ENCODE data around the gene GJD2. TPM values are rescaled to one million over a fixed set of nuclear protein-coding genes. Genes with fewer than 3 reads are reported as not detected.

GJD2 gene
- total RNA-seq, 1 donor from 2014 or later = not detected

DNA sequence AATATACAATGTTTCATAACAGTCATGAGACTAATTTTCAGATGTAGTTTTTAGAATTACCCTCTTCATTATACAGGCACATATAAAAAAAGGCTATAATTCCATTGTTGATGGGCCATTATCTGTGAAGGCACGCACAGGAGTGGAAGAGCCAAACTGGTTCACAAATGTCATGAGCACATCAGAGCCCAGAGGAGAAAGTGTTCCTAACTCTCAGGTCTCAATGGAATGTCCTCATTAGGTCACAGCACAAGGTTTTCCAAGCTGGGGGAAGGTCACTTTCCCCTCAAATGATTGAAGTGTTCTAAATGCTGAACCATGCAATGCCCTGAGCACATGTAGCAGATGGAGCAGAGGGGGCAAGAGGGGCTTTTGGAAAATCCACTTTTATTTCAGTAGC lies 41.2 kb downstream of the GJD2 start:
- ATAC-seq (no peak), DNase-seq (no peak)
- H3K9me3 ChIP-seq = no peaks in the 10 kb centered on the region
- intact Hi-C loops (cut with DNase I) = no loop called here
- TF ChIP-seq CTCF (IDR thresholded peaks at IDR 0.05) = no peak
- H3K36me3 ChIP-seq = no peaks in the 10 kb centered on the region
- no peak overlapping the region for H3K27ac ChIP-seq
- H3K27me3 ChIP-seq (ENCODE audit: low read depth) = no peaks in the 10 kb centered on the region
- H3K4me3 ChIP-seq = no peak overlapping the region
- H3K4me1 ChIP-seq = no peaks in the 10 kb centered on the region

DNA sequence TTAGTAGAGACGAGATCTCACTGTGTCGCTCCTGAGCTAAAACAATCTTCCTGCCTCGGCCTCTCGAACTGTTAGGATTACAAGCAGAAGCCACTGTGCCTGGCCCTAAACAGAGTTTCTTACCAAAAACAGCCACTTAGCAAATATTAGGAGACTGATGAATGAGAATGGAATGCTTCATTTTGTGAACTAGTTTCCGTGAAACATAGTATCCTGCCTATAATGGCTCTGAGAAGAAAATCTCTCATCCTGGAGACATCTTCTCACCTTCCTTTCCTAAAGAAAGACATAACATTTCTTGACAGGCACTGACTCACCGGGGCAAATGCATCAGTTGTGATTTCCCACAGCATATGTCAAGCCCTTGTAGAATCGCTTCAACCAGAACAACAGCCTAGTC lies 44.9 kb downstream of the GJD2 start:
- H3K36me3 ChIP-seq = no peaks in the 10 kb centered on the region
- no peaks in the 10 kb centered on the region for H3K4me1 ChIP-seq
- H3K27ac ChIP-seq = no peak overlapping the region
- intact Hi-C loops (cut with DNase I) = no loop called here
- H3K9me3 ChIP-seq = no peaks in the 10 kb centered on the region
- TF ChIP-seq CTCF (IDR thresholded peaks at IDR 0.05) = no peak
- no peaks in the 10 kb centered on the region for H3K27me3 ChIP-seq (ENCODE audit: low read depth)
- no peak overlapping the region for H3K4me3 ChIP-seq
- DNase-seq (no peak), ATAC-seq (no peak)

GRCh38 chr15:34708422-34708821 lies 46.4 kb downstream of the GJD2 start:
- no peaks in the 10 kb centered on the region for H3K9me3 ChIP-seq
- DNase-seq (no peak), ATAC-seq (no peak)
- no peaks in the 10 kb centered on the region for H3K4me1 ChIP-seq
- intact Hi-C loops (cut with DNase I) = no loop called here
- peak; percentile 59 for TF ChIP-seq CTCF (IDR thresholded peaks at IDR 0.05)
- no peaks in the 10 kb centered on the region for H3K27me3 ChIP-seq (ENCODE audit: low read depth)
- H3K36me3 ChIP-seq = no peaks in the 10 kb centered on the region
- H3K4me3 ChIP-seq = no peak overlapping the region
- no peak overlapping the region for H3K27ac ChIP-seq

DNA sequence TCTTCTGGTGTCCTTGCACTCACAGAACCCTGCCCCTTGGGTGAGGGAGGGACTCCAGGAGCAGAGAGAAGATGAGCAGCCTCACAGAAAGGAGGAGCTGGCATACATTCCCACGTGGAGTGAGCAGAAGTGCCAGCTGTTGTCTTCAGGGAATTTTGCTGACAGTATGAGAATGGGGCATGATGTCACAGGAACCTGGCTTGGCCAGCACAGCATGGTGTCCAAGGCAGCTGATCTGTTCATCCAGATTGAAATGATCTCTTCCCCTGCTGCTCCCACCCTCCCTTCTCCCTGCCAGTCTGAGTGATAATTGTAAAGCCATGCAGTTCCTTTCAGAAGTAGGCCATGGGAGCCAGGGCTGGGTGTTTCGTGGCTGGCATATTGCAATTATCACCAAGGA lies 53.3 kb downstream of the GJD2 start:
- Histone ChIP-seq H3K27ac (no peak overlapping the region), H3K4me1 (no peaks in the 10 kb centered on the region), H3K27me3 (ENCODE audit: low read depth) (no peaks in the 10 kb centered on the region), H3K36me3 (no peaks in the 10 kb centered on the region), H3K4me3 (no peak overlapping the region), H3K9me3 (no peaks in the 10 kb centered on the region)
- DNase-seq (no peak), ATAC-seq (no peak)
- intact Hi-C loops (cut with DNase I) = no loop called here
- TF ChIP-seq CTCF (IDR thresholded peaks at IDR 0.05) = no peak

Other genes starting within 250 kb of the GJD2 start
- 55.5 TPM for gene GOLGA8B, start 171.3 kb downstream of the GJD2 start, total RNA-seq
- 0.62 TPM for gene ACTC1, start 40.6 kb upstream of the GJD2 start, total RNA-seq
- gene AQR, start 214.7 kb upstream of the GJD2 start, total RNA-seq = 32.4 TPM
- gene ZNF770, start 233.3 kb upstream of the GJD2 start, total RNA-seq = 29.7 TPM